HepG2 (cell line): ENCODE data around the gene TMEM45A. TPM values are rescaled to one million over a fixed set of nuclear protein-coding genes. Genes with fewer than 3 reads are reported as not detected.
A peak's percentile ranks its signal among the peaks of the same experiment; 100 is the strongest.

Experiments
- ATAC-seq: fragments of 200-7000 bp; cut with Tn5 transposase; 3 replicates; pipeline ENCODE4 v1.9.1; 2020; ENCODE audit warnings: mild to moderate bottlenecking, moderate library complexity
- BruUV-seq: library from RNA; stranded (reverse); fragments of 400-500 nt; replicated peaks from 2 replicates; lab custom pipeline; 2021; lab: Mats Ljungman, UMichigan
- CTCF ChIA-PET: fragments of 300-600 bp; formaldehyde crosslinking; extraction: SDS; loops from one replicate; lab custom pipeline; 2021; ENCODE audit warnings: low total read pairs, inconsistent platforms, low intra/inter-chr PET ratio; lab: Yijun Ruan, JAX
- POLR2A ChIA-PET: fragments of 350-600 bp; sonication (Branson Sonifier 250); formaldehyde crosslinking; loops from one replicate; lab custom pipeline; 2020; ENCODE audit warnings: antibody characterized with exemption, inconsistent platforms; lab: Yijun Ruan, JAX
- DNase-seq: peaks from one replicate; pipeline ENCODE4 v3.0.0-alpha.2; 2015; ENCODE audit warnings: low spot score
- FAIRE-seq: peaks from 3 replicates; lab custom pipeline; 2011; peaks lifted over from hg19 to GRCh38; lab: Jason Lieb, UNC
- H2AFZ ChIP-seq: one replicate; pipeline ENCODE4 v1.6.1; 2011; ENCODE audit warnings: low read length, inconsistent platforms
- H3K27ac ChIP-seq: fragments of 300-600 bp; 3 replicates; pipeline ENCODE4 v1.8.0; 2011; ENCODE audit warnings: mixed run types, mild to moderate bottlenecking, mixed read lengths, low read length, inconsistent platforms; ENCODE audit not compliant: insufficient read depth; ENCODE audit errors: extremely low read length
- H3K27me3 ChIP-seq, 2 experiments: fragments of 200-600 bp in 1 of 2; 2 replicates in 1 of 2; 3 replicates in 1 of 2; pipeline versions ENCODE4 v1.6.0 to v1.8.0; 2011; ENCODE audit warnings: low read length in 2 of 2, mild to moderate bottlenecking in 2 of 2, moderate library complexity in 2 of 2, inconsistent platforms in 1 of 2; ENCODE audit not compliant: insufficient read depth in 2 of 2, control insufficient read depth in 1 of 2
- H3K36me3 ChIP-seq, 2 experiments: fragments of 200-600 bp in 1 of 2; replicated peaks in 1 of 2; 2 replicates in 1 of 2; 3 replicates in 1 of 2; pipeline versions ENCODE4 v1.5.1 to v1.8.0; 2011; ENCODE audit warnings: low read length in 2 of 2, inconsistent platforms in 1 of 2; ENCODE audit not compliant: insufficient read depth in 2 of 2, control insufficient read depth in 1 of 2
- H3K4me1 ChIP-seq: 2 replicates; pipeline ENCODE4 v1.5.1; 2012; ENCODE audit warnings: low read length, inconsistent platforms; ENCODE audit not compliant: insufficient read depth
- H3K4me2 ChIP-seq: 2 replicates; pipeline ENCODE4 v1.6.0; 2011; ENCODE audit warnings: low read depth, low read length, inconsistent platforms
- H3K4me3 ChIP-seq, 3 experiments: fragments of 200-600 bp in 1 of 3; sonication (generic), shearing (Covaris generic) in 1 of 3; replicated peaks in 1 of 3; 2 replicates each; pipeline ENCODE4 v1.5.1; 2011 to 2016; ENCODE audit warnings: low read length in 3 of 3, inconsistent platforms in 2 of 3, low read depth in 2 of 3, mild to moderate bottlenecking in 2 of 3, control low read depth in 1 of 3, mixed read lengths in 1 of 3; ENCODE audit not compliant: insufficient read depth in 1 of 3
- H3K79me2 ChIP-seq: one replicate; pipeline ENCODE4 v1.6.1; 2011; ENCODE audit warnings: low read length, inconsistent platforms; ENCODE audit not compliant: insufficient read depth
- H3K9ac ChIP-seq: 2 replicates; pipeline ENCODE4 v1.6.0; 2011; ENCODE audit warnings: mild to moderate bottlenecking, low read depth, low read length, inconsistent platforms; ENCODE audit not compliant: insufficient read depth
- H3K9me3 ChIP-seq: 2 replicates; pipeline ENCODE4 v1.5.1; 2012; ENCODE audit warnings: mild to moderate bottlenecking, low read length
- H4K20me1 ChIP-seq: 2 replicates; pipeline ENCODE4 v1.6.0; 2011; ENCODE audit warnings: inconsistent platforms, mild to moderate bottlenecking, low read length, moderate library complexity; ENCODE audit not compliant: insufficient read depth
- NONO ChIP-seq, 2 experiments: fragments of 450-650 bp in 1 of 2; sonication (generic) in 1 of 2; formaldehyde crosslinking in 1 of 2; IDR thresholded peaks in 1 of 2; conservative IDR thresholded peaks in 1 of 2; 2 replicates each; pipeline versions ENCODE4 v1.6.1 to v1.8.0; 2017 to 2022; ENCODE audit warnings: mild to moderate bottlenecking in 1 of 2, missing genetic modification reagents in 1 of 2, moderate library complexity in 1 of 2
- RXRB ChIP-seq: IDR thresholded peaks from 2 replicates; pipeline ENCODE4 v1.6.1; 2016; ENCODE audit warnings: borderline replicate concordance, missing genetic modification reagents, missing compliant biosample characterization
- STAG1 ChIP-seq: sonication (generic); formaldehyde crosslinking; IDR thresholded peaks from 2 replicates; pipeline ENCODE4 v1.4.0; 2020; ENCODE audit warnings: missing genetic modification reagents
- WGBS: methylation state at CpG from one replicate; pipeline ENCODE4 v1.1.6; 2017; ENCODE audit warnings: low lambda C conversion rate; 5-methylcytosine and 5-hydroxymethylcytosine counted together
- in situ Hi-C: cut with HindIII; loops from 2 replicates; pipeline ENCODE4 v1.10.0; 2017; ENCODE audit warnings: low pct_unique_long_range_greater_than_20kb; ENCODE audit not compliant: extremely low pct_ligation_motif_present
- intact Hi-C: fragments of 100-400 bp; cut with micrococcal nuclease; formaldehyde crosslinking; loops from one replicate; pipeline ENCODE4 v1.10.0; 2022; ENCODE audit not compliant: unreplicated experiment
- polyA plus RNA-seq, 8 experiments: library from polyadenylated mRNA; depleted of rRNA in 3 of 8; stranded (reverse) in 7 of 8; unstranded in 1 of 8; fragments of >200 nt; fragmentation: Illumina TruSeq in 4 of 8; extraction: Trizol in 4 of 8; gene quantifications; 2 replicates each; pipeline versions ENCODE4 v1.2.1 to v1.2.3, GENCODE V29; 2011 to 2016; ENCODE audit warnings: low read depth in 4 of 8, missing spikeins in 1 of 8, mixed read lengths in 1 of 8; ENCODE audit not compliant: insufficient read depth in 1 of 8
- total RNA-seq, 5 experiments: library from RNA; depleted of rRNA; stranded (reverse); fragments of >200 nt; fragmentation: Illumina TruSeq; extraction: Trizol; gene quantifications; 2 replicates each; pipeline ENCODE4 v1.2.3, GENCODE V29; 2016; ENCODE audit warnings: low read depth in 1 of 5

The TMEM45A gene
- total and polyA plus RNA-seq, 2 of the 13 experiments (the other 11 are each of a cell fraction or from before 2014, with no cell fraction given) = 14.8 to 38.5 TPM

GRCh38 chr3:100605358-100605757 is 112.9 kb downstream of the TMEM45A start:
- in situ Hi-C loops (loop anchor here (25.0 kb wide), 1 partner anchor 107 kb away; the partner anchor contains the start of gene TFG), intact Hi-C loops (no loop called here)
- H3K27me3 ChIP-seq = no peaks in the 10 kb centered on the region
- TF ChIP-seq NONO (IDR thresholded peaks at IDR 0.05) = no peak
- no peak for TF ChIP-seq NONO (CRISPR knock-in tag; conservative IDR thresholded peaks at IDR 0.05)
- H3K4me2 ChIP-seq = no peak overlapping the region
- WGBS = 64% methylated on average over 8 of the region's 8 CpGs
- ChIA-PET CTCF (no interaction called here), POLR2A (no interaction called here)
- FAIRE-seq (no peak), ATAC-seq (no peak), DNase-seq (no peak)
- H4K20me1 ChIP-seq = no peaks in the 10 kb centered on the region
- H3K27ac ChIP-seq = no peak overlapping the region
- H3K4me3 ChIP-seq = no peak overlapping the region
- no peak overlapping the region for H2AFZ ChIP-seq
- peaks cover 35% of the 10 kb centered on the region for H3K4me1 ChIP-seq
- no peaks in the 10 kb centered on the region for H3K9me3 ChIP-seq
- H3K36me3 ChIP-seq = no peaks in the 10 kb centered on the region
- no peaks in the 10 kb centered on the region for H3K79me2 ChIP-seq
- no peak overlapping the region for H3K9ac ChIP-seq
- BruUV-seq = no TSS peak

GRCh38 chr3:100606894-100607512 is 114.6 kb downstream of the TMEM45A start:
- FAIRE-seq (no peak), DNase-seq (no peak), ATAC-seq (peak; percentile 42; the same call in 1 of the 3 replicates)
- in situ Hi-C loops = loop anchor here (25.0 kb wide), 1 partner anchor 105 kb away; the partner anchor contains the start of gene TFG
- Histone ChIP-seq H3K9ac (no peak overlapping the region), H3K4me2 (no peak overlapping the region), H4K20me1 (no peaks in the 10 kb centered on the region), H3K27me3 (no peaks in the 10 kb centered on the region), H2AFZ (no peak overlapping the region), H3K36me3 (no peaks in the 10 kb centered on the region), H3K4me1 (peaks cover 19% of the 10 kb centered on the region), H3K27ac (no peak overlapping the region), H3K79me2 (no peaks in the 10 kb centered on the region), H3K4me3 (no peak overlapping the region), H3K9me3 (no peaks in the 10 kb centered on the region)
- POLR2A ChIA-PET = no interaction called here
- intact Hi-C loops = no loop called here
- no TSS peak for BruUV-seq
- TF ChIP-seq RXRB = no peak
- TF ChIP-seq STAG1 (CRISPR knock-in tag) = peak; percentile 4; the same call in 1 of the 2 replicates
- CTCF ChIA-PET = no interaction called here
